SHP77 treated with DMSO at 0.1 percent for 48 hours (cell line): ENCODE measurements around the gene PANX1.
A peak's percentile ranks its signal among the peaks of the same experiment; 100 is the strongest.
"Not testable (repeated sequence)": the region's sequence is repeated elsewhere in the genome, so short reads cannot be mapped to it uniquely, and the experiment has no call there.

Source experiments
- DNase-seq: peaks from one replicate; lab custom pipeline; 2025; lab: John Stamatoyannopoulos, UW

Gene PANX1

GRCh38 chr11:94128746-94129511 is at the start of gene PANX1:
PANX1 (plus strand) TSS chr11:94128841; CDS start chr11:94129313, 472 bp downstream.
- DNase-seq: peak; percentile 41

- no peak for DNase-seq
These were observed 44.5 kb upstream of the PANX1 start for GRCh38 chr11:94084164-94084563.

- DNase-seq: no peak
These were observed 39.7 kb upstream of the PANX1 start for GRCh38 chr11:94088906-94089305.

- no peak for DNase-seq
These were observed 39.3 kb upstream of the PANX1 start for GRCh38 chr11:94089341-94089740.

GRCh38 chr11:94090401-94090800 is 38.2 kb upstream of the PANX1 start:
- DNase-seq: no peak

GRCh38 chr11:94091091-94091490 is 37.5 kb upstream of the PANX1 start:
- DNase-seq: no peak

- DNase-seq: peak; percentile 69
These were observed 28.4 kb upstream of the PANX1 start for GRCh38 chr11:94100253-94100652.

- no peak for DNase-seq
These were observed 25.2 kb upstream of the PANX1 start for GRCh38 chr11:94103471-94103870.

- DNase-seq: no peak
These were observed 23.9 kb upstream of the PANX1 start for GRCh38 chr11:94104734-94105133.

GRCh38 chr11:94106716-94107115 is 21.9 kb upstream of the PANX1 start:
- DNase-seq: no peak

- no peak for DNase-seq
These were observed 21.3 kb upstream of the PANX1 start for GRCh38 chr11:94107363-94107762.

GRCh38 chr11:94111241-94111640 is 17.4 kb upstream of the PANX1 start:
- no peak for DNase-seq

- DNase-seq: no peak
These were observed 17.0 kb upstream of the PANX1 start for GRCh38 chr11:94111660-94112059.

- DNase-seq: no peak
These were observed 16.3 kb upstream of the PANX1 start for GRCh38 chr11:94112206-94112953.

- no peak for DNase-seq
These were observed 11.5 kb upstream of the PANX1 start for GRCh38 chr11:94117197-94117574.

- no peak for DNase-seq
These were observed 10.8 kb upstream of the PANX1 start for GRCh38 chr11:94117871-94118270.

GRCh38 chr11:94119676-94120075 is 9.0 kb upstream of the PANX1 start:
- not testable (repeated sequence) for DNase-seq

- DNase-seq: not testable (repeated sequence)
These were observed 8.1 kb upstream of the PANX1 start for GRCh38 chr11:94120516-94120915.

- DNase-seq: no peak
These were observed 7.7 kb upstream of the PANX1 start for GRCh38 chr11:94120946-94121345.

- DNase-seq: no peak
These were observed 3.1 kb upstream of the PANX1 start for GRCh38 chr11:94125407-94126115.

GRCh38 chr11:94127638-94128037 is 1.0 kb upstream of the PANX1 start:
- DNase-seq: no peak

- peak; percentile 41 for DNase-seq
These were observed 323 bp upstream of the PANX1 start for GRCh38 chr11:94128291-94128745.
